Activated naive CD8-positive, alpha-beta T cell (primary cell): ENCODE data around the gene FAT1.

Experiments used
- H3K27ac Mint-ChIP-seq: one replicate; pipeline ENCODE4 v1.8.0; 2021; ENCODE audit warnings: mixed read lengths
- H3K27me3 Mint-ChIP-seq: one replicate; pipeline ENCODE4 v1.8.0; 2021; ENCODE audit warnings: mixed read lengths
- H3K36me3 Mint-ChIP-seq: one replicate; pipeline ENCODE4 v1.8.0; 2021; ENCODE audit warnings: mixed read lengths
- H3K4me1 Mint-ChIP-seq: one replicate; pipeline ENCODE4 v1.8.0; 2021; ENCODE audit warnings: low read depth, mixed read lengths
- H3K4me3 Mint-ChIP-seq: one replicate; pipeline ENCODE4 v1.8.0; 2021; ENCODE audit warnings: mild to moderate bottlenecking, mixed read lengths
- H3K9me3 Mint-ChIP-seq: one replicate; pipeline ENCODE4 v1.8.0; 2021; ENCODE audit warnings: low read depth, mixed read lengths

FAT1 gene

GRCh38 chr4:186736466-186736865 is 12.8 kb upstream of the FAT1 start:
- H3K9me3 Mint-ChIP-seq: peaks cover 4% of the 10 kb centered on the region
- no peaks in the 10 kb centered on the region for H3K36me3 Mint-ChIP-seq
- H3K4me1 Mint-ChIP-seq: no peaks in the 10 kb centered on the region
- no peak overlapping the region for H3K27ac Mint-ChIP-seq
- H3K4me3 Mint-ChIP-seq: no peak overlapping the region
- H3K27me3 Mint-ChIP-seq: peaks cover 4% of the 10 kb centered on the region

DNA sequence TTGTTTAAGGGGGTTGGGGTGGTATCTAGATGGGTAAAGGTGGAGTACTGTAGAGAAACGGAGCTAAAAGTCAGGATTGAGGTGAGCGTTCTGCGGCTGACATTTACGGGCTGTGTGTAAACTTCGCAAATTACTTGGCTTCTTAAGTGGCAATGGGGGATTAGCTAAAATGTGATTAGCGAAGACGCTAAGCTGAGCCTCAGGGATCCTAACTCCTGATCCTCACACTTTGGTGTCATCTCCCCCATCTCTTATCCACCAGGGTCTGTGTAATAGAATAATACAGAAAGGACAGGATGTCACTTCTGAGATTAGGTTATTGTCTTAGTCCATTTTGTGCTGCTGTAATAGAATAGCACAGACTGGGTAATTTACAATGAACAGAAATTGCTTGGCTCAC is 10.6 kb upstream of the FAT1 start:
- H3K27me3 Mint-ChIP-seq: peaks cover 4% of the 10 kb centered on the region
- H3K4me1 Mint-ChIP-seq: no peaks in the 10 kb centered on the region
- no peaks in the 10 kb centered on the region for H3K36me3 Mint-ChIP-seq
- peaks cover 4% of the 10 kb centered on the region for H3K9me3 Mint-ChIP-seq
- no peak overlapping the region for H3K4me3 Mint-ChIP-seq
- no peak overlapping the region for H3K27ac Mint-ChIP-seq

DNA sequence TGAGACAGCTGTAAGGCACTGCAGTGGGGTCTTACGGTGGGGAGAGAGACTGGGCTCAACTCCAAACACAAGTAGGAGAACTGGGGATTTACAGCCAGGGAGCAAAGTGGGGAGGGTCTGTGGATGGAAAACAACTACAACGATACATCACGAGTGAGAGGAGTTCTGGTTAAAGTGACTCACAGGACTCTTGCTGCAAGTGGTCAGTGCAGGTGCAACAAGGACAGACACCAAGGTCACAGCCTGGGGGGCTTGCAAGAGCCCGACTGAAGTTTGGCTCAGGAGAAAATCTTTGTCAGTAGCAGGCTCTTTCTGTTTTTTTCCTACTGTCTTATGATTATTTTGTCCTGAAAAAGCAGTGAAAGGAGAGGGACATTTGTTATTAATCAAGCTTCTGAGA is 10.1 kb upstream of the FAT1 start:
- H3K4me1 Mint-ChIP-seq: no peaks in the 10 kb centered on the region
- H3K4me3 Mint-ChIP-seq: no peak overlapping the region
- H3K36me3 Mint-ChIP-seq: no peaks in the 10 kb centered on the region
- peaks cover 4% of the 10 kb centered on the region for H3K9me3 Mint-ChIP-seq
- peaks cover 4% of the 10 kb centered on the region for H3K27me3 Mint-ChIP-seq
- no peak overlapping the region for H3K27ac Mint-ChIP-seq

- Mint-ChIP-seq H3K4me3 (no peak overlapping the region), H3K9me3 (no peaks in the 10 kb centered on the region), H3K27ac (no peak overlapping the region), H3K36me3 (no peaks in the 10 kb centered on the region), H3K27me3 (peaks cover 16% of the 10 kb centered on the region), H3K4me1 (peaks cover 9% of the 10 kb centered on the region)
Observed at GRCh38 chr4:186730621-186731020, 7.0 kb upstream of the FAT1 start.

- no peak overlapping the region for H3K4me3 Mint-ChIP-seq
- H3K27me3 Mint-ChIP-seq: peaks cover 21% of the 10 kb centered on the region
- H3K4me1 Mint-ChIP-seq: peaks cover 12% of the 10 kb centered on the region
- no peaks in the 10 kb centered on the region for H3K9me3 Mint-ChIP-seq
- no peaks in the 10 kb centered on the region for H3K36me3 Mint-ChIP-seq
- no peak overlapping the region for H3K27ac Mint-ChIP-seq
Observed at GRCh38 chr4:186729856-186730255, 6.2 kb upstream of the FAT1 start.

- no peaks in the 10 kb centered on the region for H3K9me3 Mint-ChIP-seq
- no peaks in the 10 kb centered on the region for H3K36me3 Mint-ChIP-seq
- H3K4me1 Mint-ChIP-seq: peaks cover 14% of the 10 kb centered on the region
- no peak overlapping the region for H3K4me3 Mint-ChIP-seq
- H3K27ac Mint-ChIP-seq: no peak overlapping the region
- peaks cover 24% of the 10 kb centered on the region for H3K27me3 Mint-ChIP-seq
Observed at GRCh38 chr4:186728631-186729271, 5.1 kb upstream of the FAT1 start.

DNA sequence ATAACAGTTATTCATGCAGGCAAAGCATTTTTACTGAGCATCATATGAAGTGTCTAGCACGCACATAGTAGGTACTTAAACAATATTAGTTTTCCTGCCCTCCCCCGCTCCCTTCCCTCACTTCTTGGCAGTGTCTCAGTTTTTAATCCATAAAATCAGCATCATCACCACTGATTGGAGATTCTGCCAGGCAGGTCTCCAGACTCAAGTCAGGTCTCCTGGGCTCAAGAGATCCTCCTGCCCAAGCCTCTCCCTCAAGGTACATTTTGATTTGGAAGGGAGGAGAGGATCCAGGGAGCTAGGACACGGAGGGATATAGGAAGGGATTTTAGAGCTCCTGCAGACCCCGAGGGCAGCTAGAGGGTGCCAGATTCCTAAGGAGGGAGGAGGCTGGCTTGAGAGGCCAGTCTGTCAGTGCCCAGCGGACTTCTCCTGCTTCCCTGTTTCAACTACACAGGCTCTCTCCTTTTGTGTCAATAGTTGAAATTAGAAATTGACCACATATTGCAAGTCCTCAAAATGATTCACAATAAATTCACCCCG is 4.4 kb upstream of the FAT1 start:
- no peak overlapping the region for H3K27ac Mint-ChIP-seq
- H3K4me1 Mint-ChIP-seq: peaks cover 14% of the 10 kb centered on the region

GRCh38 chr4:186727169-186727976 is 3.7 kb upstream of the FAT1 start:
- H3K27me3 Mint-ChIP-seq: peaks cover 30% of the 10 kb centered on the region
- H3K4me3 Mint-ChIP-seq: peak overlapping the region; percentile 58
- H3K9me3 Mint-ChIP-seq: no peaks in the 10 kb centered on the region
- H3K27ac Mint-ChIP-seq: no peak overlapping the region
- H3K36me3 Mint-ChIP-seq: no peaks in the 10 kb centered on the region
- H3K4me1 Mint-ChIP-seq: peaks cover 21% of the 10 kb centered on the region

More for the DNA sequence above, 4.4 kb upstream of the FAT1 start:
- no peak overlapping the region for H3K4me3 Mint-ChIP-seq
- H3K9me3 Mint-ChIP-seq: no peaks in the 10 kb centered on the region
- peaks cover 24% of the 10 kb centered on the region for H3K27me3 Mint-ChIP-seq
- no peaks in the 10 kb centered on the region for H3K36me3 Mint-ChIP-seq

GRCh38 chr4:186726426-186727168 is 2.9 kb upstream of the FAT1 start:
- Mint-ChIP-seq H3K36me3 (no peaks in the 10 kb centered on the region), H3K27ac (no peak overlapping the region), H3K27me3 (peaks cover 32% of the 10 kb centered on the region), H3K9me3 (no peaks in the 10 kb centered on the region), H3K4me3 (peak overlapping the region; percentile 63), H3K4me1 (peaks cover 22% of the 10 kb centered on the region)

DNA sequence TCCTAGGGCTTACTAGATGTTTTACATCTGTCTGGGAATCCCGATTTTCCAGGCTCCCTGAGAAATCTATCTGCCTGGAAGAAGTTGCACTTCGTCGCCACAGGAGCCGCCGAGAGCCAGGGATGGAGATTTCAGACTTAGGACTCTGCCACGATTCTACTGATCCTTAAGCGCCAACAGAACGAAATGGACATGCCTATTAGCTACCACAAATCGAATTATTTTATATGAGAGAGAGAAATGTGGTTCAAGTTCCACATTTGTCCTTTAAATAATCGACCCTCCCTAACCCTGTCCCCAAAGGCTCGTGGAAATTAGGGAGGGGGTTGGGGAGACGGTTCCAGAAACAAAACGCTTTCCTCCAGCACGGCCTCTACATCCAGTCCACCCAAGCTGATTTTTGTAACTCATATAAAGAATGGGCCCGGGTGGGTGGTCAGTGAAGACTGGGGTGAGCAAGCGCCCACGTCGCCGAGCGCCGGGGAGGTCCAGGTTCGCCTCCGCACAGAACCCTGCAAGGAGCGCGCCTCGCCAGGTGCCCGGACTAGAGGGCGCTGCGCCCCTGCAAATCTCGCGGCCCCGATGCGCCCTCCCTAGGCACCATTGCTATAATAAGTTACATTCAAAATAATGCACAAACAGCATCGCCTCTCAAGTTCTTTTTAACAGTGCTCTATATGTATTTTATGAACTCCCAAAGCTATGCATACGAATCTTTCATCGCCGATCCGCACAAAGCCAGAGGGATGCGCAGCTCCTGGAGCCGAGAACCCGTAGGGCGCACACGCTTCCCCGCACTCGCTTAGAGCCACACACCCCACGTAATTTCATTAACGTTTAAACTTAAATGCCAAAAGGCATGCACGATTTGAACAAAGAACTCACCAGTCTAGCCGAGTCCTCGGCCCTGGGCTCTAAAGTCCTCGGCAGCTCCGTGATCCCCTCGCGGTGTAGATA is 2.1 kb upstream of the FAT1 start:
- peaks cover 2% of the 10 kb centered on the region for H3K36me3 Mint-ChIP-seq
- no peak overlapping the region for H3K27ac Mint-ChIP-seq
- peak overlapping the region; percentile 63 for H3K4me3 Mint-ChIP-seq
- H3K9me3 Mint-ChIP-seq: no peaks in the 10 kb centered on the region
- peaks cover 37% of the 10 kb centered on the region for H3K27me3 Mint-ChIP-seq
- peaks cover 22% of the 10 kb centered on the region for H3K4me1 Mint-ChIP-seq

DNA sequence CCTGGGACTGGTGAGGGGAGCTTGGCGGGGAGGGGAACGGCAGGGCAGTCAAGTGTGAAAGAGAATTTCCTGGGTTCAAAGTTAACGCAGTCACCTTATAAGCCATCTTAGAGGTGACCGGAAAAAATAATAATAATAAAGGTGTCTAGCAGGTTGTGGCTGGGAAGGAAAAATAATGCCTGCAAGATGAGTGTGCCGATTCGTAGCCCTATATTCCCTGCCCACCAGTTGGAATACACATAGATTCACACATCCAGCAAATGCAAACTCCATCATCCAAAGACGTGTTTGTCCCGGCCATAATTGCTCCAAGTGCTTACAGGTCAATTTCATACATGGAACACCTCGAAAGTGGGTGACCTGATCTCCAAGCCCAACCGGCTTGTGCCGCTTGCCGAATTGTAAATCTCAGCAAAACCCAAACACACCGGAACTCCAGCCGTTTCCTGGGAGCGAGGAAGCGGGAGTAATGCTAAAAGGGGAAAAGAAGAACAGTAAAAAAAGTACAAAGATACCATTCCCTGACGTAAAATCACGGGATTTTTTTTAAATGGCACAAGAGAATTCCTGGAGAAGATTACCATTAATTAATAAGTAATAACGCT is 1.3 kb upstream of the FAT1 start:
- no peaks in the 10 kb centered on the region for H3K9me3 Mint-ChIP-seq
- H3K27me3 Mint-ChIP-seq: peaks cover 37% of the 10 kb centered on the region
- peaks cover 2% of the 10 kb centered on the region for H3K36me3 Mint-ChIP-seq
- H3K27ac Mint-ChIP-seq: no peak overlapping the region
- peak overlapping the region; percentile 59 for H3K4me3 Mint-ChIP-seq
- H3K4me1 Mint-ChIP-seq: peaks cover 22% of the 10 kb centered on the region

- peak overlapping the region; percentile 59 for H3K4me3 Mint-ChIP-seq
- H3K4me1 Mint-ChIP-seq: peaks cover 22% of the 10 kb centered on the region
- H3K27me3 Mint-ChIP-seq: peaks cover 37% of the 10 kb centered on the region
- peaks cover 2% of the 10 kb centered on the region for H3K36me3 Mint-ChIP-seq
- no peaks in the 10 kb centered on the region for H3K9me3 Mint-ChIP-seq
- no peak overlapping the region for H3K27ac Mint-ChIP-seq
Observed at GRCh38 chr4:186724058-186724863, 605 bp upstream of the FAT1 start.

DNA sequence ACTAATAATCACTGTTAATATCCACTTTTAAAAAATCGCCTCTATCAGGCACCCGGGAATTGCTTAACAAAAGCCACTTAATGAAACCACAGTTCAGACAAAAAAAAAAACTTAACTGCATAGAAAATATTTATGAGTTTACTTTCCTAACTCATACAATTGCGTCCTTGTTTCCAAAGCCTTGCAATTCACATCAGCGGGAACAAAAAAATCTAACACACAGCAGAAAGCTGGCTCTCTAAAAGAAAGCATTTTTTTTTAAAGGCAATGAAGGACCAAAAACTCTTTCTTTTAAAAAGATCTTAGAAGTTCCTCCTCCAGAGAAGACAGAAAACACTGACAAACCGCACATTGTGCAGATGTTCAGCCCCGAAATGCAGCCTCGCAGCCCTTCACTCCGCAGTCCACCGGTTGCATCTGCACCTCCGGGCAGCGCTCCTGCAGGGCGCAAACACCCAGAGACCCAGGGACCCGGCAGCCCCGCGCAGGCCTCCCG is 812 bp downstream of the FAT1 start:
- peaks cover 4% of the 10 kb centered on the region for H3K9me3 Mint-ChIP-seq
- H3K27ac Mint-ChIP-seq: no peak overlapping the region
- peaks cover 22% of the 10 kb centered on the region for H3K4me1 Mint-ChIP-seq

More for the DNA sequence above, 812 bp downstream of the FAT1 start:
- H3K4me3 Mint-ChIP-seq: peak overlapping the region; percentile 66
- H3K36me3 Mint-ChIP-seq: peaks cover 2% of the 10 kb centered on the region
- peaks cover 35% of the 10 kb centered on the region for H3K27me3 Mint-ChIP-seq
